Measurements from ENCODE around the gene PAPSS2.
"Not testable (repeated sequence)": the region's sequence is repeated elsewhere in the genome, so short reads cannot be mapped to it uniquely, and the experiment has no call there.

PAPSS2 gene

GRCh38 chr10:87746911-87747310 is 87.2 kb downstream of the PAPSS2 start:
- DNase-seq (ENCODE audit: low read depth in 1 of 2, low spot score in 1 of 2), result no peak

GRCh38 chr10:87748244-87748643 is 88.6 kb downstream of the PAPSS2 start:
- DNase-seq (ENCODE audit: low read depth in 1 of 2, low spot score in 1 of 2), result not testable (repeated sequence)

- no peak for DNase-seq (ENCODE audit: low read depth in 1 of 2, low spot score in 1 of 2)
Observed at GRCh38 chr10:87750001-87750671, 90.5 kb downstream of the PAPSS2 start.

- DNase-seq (ENCODE audit: low read depth in 1 of 2, low spot score in 1 of 2), result no peak
Observed at GRCh38 chr10:87750817-87751216, 91.1 kb downstream of the PAPSS2 start.

- DNase-seq (ENCODE audit: low read depth in 1 of 2, low spot score in 1 of 2), result no peak
Observed at GRCh38 chr10:87751274-87751673, 91.6 kb downstream of the PAPSS2 start.

GRCh38 chr10:87752566-87752965 is 92.9 kb downstream of the PAPSS2 start:
- no peak for DNase-seq (ENCODE audit: low read depth in 1 of 2, low spot score in 1 of 2)

GRCh38 chr10:87753995-87754866 is 94.6 kb downstream of the PAPSS2 start:
- DNase-seq (ENCODE audit: low read depth in 1 of 2, low spot score in 1 of 2), result no peak

GRCh38 chr10:87757685-87758084 is 98.0 kb downstream of the PAPSS2 start:
- DNase-seq (ENCODE audit: low read depth in 1 of 2, low spot score in 1 of 2), result no peak

- DNase-seq (ENCODE audit: low read depth in 1 of 2, low spot score in 1 of 2), result no peak
Observed at GRCh38 chr10:87759551-87759950, 99.9 kb downstream of the PAPSS2 start.

GRCh38 chr10:87760195-87760905 is 100.7 kb downstream of the PAPSS2 start:
- DNase-seq (ENCODE audit: low read depth in 1 of 2, low spot score in 1 of 2), result no peak

- no peak for DNase-seq (ENCODE audit: low read depth in 1 of 2, low spot score in 1 of 2)
Observed at GRCh38 chr10:87761153-87761552, 101.5 kb downstream of the PAPSS2 start.

GRCh38 chr10:87761892-87762291 is 102.2 kb downstream of the PAPSS2 start:
- DNase-seq (ENCODE audit: low read depth in 1 of 2, low spot score in 1 of 2), result peak; percentile 5 to 48

GRCh38 chr10:87763086-87763861 is 103.6 kb downstream of the PAPSS2 start:
- no peak for DNase-seq (ENCODE audit: low read depth in 1 of 2, low spot score in 1 of 2)

GRCh38 chr10:87764072-87764934 is 104.6 kb downstream of the PAPSS2 start:
- no peak for DNase-seq (ENCODE audit: low read depth in 1 of 2, low spot score in 1 of 2)

GRCh38 chr10:87765666-87766376 is 106.1 kb downstream of the PAPSS2 start:
- DNase-seq (ENCODE audit: low read depth in 1 of 2, low spot score in 1 of 2), result no peak

- DNase-seq (ENCODE audit: low read depth in 1 of 2, low spot score in 1 of 2), result no peak
Observed at GRCh38 chr10:87767253-87767652, 107.6 kb downstream of the PAPSS2 start.

GRCh38 chr10:87771871-87772500 is 112.3 kb downstream of the PAPSS2 start:
- no peak for DNase-seq (ENCODE audit: low read depth in 1 of 2, low spot score in 1 of 2)

GRCh38 chr10:87775766-87776165 is 116.1 kb downstream of the PAPSS2 start:
- DNase-seq (ENCODE audit: low read depth in 1 of 2, low spot score in 1 of 2), result no peak

GRCh38 chr10:87776328-87776727 is 116.7 kb downstream of the PAPSS2 start:
- DNase-seq (ENCODE audit: low read depth in 1 of 2, low spot score in 1 of 2), result no peak

All from activated CD4-positive, alpha-beta T cell treated with anti-CD3 and anti-CD28 coated beads, Interleukin-2, amount 50 U/mL, for 24 hours (primary cell).